Chondrocyte (in vitro differentiated cells): ENCODE measurements around the gene NSG1. TPM values are rescaled to one million over a fixed set of nuclear protein-coding genes. Genes with fewer than 3 reads are reported as not detected.

ENCODE experiments used
- DNase-seq: peaks from one replicate; pipeline ENCODE4 v3.0.0; 2021; ENCODE audit warnings: mixed read lengths, low spot score
- H3K27ac Mint-ChIP-seq: one replicate; pipeline ENCODE4 v1.8.0; 2021; ENCODE audit warnings: mild to moderate bottlenecking, moderate library complexity, mixed read lengths; ENCODE audit not compliant: unreplicated experiment
- H3K27me3 Mint-ChIP-seq: 2 replicates; pipeline ENCODE4 v1.8.0; 2021; ENCODE audit warnings: low read depth, mixed read lengths
- H3K36me3 Mint-ChIP-seq: 2 replicates; pipeline ENCODE4 v1.8.0; 2021; ENCODE audit warnings: low read depth, mixed read lengths
- H3K4me1 Mint-ChIP-seq: 2 replicates; pipeline ENCODE4 v1.8.0; 2021; ENCODE audit warnings: low read depth, mild to moderate bottlenecking, mixed read lengths
- H3K4me3 Mint-ChIP-seq: one replicate; pipeline ENCODE4 v1.8.0; 2021; ENCODE audit warnings: mild to moderate bottlenecking, moderate library complexity, mixed read lengths; ENCODE audit not compliant: unreplicated experiment
- H3K9me3 Mint-ChIP-seq: 2 replicates; pipeline ENCODE4 v1.8.0; 2021; ENCODE audit warnings: low read depth, mixed read lengths
- total RNA-seq: library from RNA; stranded (reverse); gene quantifications from 3 replicates; pipeline ENCODE4 v1.2.1, GENCODE V29; 2021
- TF ChIP-seq, protein P1 (sequence below): fragments of 200-600 bp; sonication (generic); IDR thresholded peaks from 2 replicates; pipeline ENCODE4 v1.5.0; 2021; ENCODE audit warnings: antibody characterized with exemption, mild to moderate bottlenecking, moderate library complexity

The NSG1 gene
- total RNA-seq, 1 donor from 2014 or later, result 0.42 TPM

DNA sequence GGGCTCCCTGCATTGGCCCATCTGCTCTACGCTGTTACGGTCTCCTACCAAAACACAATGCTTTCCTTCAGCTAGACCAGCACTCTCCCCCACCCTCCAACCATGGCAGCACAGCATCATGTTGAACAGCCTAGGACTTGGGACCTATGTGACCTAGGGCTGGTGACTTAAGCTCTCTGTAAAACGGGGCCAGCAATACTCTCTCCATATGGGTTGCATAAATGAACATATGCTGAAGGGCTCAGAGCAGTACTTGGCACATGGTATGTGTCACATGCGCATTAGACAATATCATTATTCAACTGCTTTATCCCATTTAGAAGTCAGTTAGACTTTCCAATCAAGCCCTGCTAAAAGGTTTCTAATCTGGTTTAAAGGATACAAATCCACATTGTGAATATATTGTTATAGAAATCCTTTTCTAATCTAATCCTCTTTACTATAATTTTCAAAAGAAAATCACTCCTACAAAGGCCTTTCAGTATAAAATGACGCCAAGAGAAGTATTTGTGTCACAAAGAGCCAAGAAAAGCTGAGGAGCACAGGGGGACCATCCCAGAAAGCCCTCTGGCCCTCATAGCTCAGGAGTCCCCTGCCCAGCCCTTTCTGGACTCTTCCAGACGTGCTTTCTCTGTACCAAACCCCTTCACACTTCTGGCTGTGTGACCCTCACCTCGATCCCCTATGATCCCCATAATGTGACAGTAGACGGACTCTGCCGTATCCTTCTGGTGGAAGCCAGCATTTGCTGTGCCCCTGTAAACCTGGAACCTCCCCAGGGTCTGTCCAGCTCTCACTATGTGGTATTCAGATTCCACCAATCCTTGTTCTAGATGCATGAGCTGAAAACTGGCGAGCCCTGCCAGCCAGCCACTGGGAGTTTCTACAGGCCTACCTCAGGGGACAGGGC, 42.3 kb downstream of the NSG1 start:
- Mint-ChIP-seq H3K27ac (no peak overlapping the region), H3K36me3 (peaks cover 9% of the 10 kb centered on the region), H3K4me3 (no peak overlapping the region), H3K9me3 (no peaks in the 10 kb centered on the region), H3K4me1 (peaks cover 8% of the 10 kb centered on the region), H3K27me3 (no peaks in the 10 kb centered on the region)
- TF ChIP-seq, protein P1, sequence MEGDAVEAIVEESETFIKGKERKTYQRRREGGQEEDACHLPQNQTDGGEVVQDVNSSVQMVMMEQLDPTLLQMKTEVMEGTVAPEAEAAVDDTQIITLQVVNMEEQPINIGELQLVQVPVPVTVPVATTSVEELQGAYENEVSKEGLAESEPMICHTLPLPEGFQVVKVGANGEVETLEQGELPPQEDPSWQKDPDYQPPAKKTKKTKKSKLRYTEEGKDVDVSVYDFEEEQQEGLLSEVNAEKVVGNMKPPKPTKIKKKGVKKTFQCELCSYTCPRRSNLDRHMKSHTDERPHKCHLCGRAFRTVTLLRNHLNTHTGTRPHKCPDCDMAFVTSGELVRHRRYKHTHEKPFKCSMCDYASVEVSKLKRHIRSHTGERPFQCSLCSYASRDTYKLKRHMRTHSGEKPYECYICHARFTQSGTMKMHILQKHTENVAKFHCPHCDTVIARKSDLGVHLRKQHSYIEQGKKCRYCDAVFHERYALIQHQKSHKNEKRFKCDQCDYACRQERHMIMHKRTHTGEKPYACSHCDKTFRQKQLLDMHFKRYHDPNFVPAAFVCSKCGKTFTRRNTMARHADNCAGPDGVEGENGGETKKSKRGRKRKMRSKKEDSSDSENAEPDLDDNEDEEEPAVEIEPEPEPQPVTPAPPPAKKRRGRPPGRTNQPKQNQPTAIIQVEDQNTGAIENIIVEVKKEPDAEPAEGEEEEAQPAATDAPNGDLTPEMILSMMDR, result no peak
- DNase-seq, result no peak

DNA sequence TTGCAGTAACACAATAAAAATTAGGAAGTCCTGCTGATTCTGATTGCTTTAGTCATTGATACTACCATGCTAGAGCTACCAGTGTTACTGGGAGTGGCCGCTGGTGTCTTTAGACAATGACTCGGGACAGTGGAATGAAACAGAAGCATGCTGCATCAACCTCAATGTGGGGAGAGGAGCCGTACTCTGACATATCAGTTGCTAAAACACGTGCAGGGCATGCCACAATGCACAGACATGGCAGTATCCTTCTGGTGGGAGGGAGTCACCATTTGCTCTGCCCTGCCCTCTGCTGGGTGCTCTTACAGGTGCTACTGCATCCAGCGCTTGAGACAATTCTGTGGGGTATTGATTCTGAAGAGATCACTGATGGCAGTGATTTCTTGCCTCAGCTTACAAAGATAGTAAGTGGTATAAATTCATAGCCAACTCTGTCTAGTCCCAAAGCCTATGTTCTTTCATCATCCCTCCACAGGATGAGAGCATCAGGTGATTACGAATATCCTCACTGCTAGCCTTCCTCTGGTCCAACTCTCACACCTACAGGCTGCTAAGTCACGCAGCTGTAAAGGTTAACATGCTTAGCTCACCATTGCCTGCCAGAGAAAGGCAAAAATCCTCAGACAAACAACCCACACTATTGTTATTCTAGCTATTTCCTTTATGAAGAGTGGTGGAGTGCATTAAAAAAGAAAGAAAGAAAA, 43.7 kb downstream of the NSG1 start:
- Mint-ChIP-seq H3K4me3 (no peak overlapping the region), H3K4me1 (peaks cover 8% of the 10 kb centered on the region), H3K36me3 (peaks cover 11% of the 10 kb centered on the region), H3K9me3 (no peaks in the 10 kb centered on the region), H3K27ac (no peak overlapping the region), H3K27me3 (no peaks in the 10 kb centered on the region)
- no peak for DNase-seq
- TF ChIP-seq, protein P1, result peak; percentile 79

GRCh38 chr4:4432341-4433125, 45.6 kb downstream of the NSG1 start:
- DNase-seq, result no peak
- TF ChIP-seq, protein P1, result no peak
- peaks cover 8% of the 10 kb centered on the region for H3K4me1 Mint-ChIP-seq
- no peaks in the 10 kb centered on the region for H3K27me3 Mint-ChIP-seq
- H3K27ac Mint-ChIP-seq, result no peak overlapping the region
- no peaks in the 10 kb centered on the region for H3K9me3 Mint-ChIP-seq
- H3K4me3 Mint-ChIP-seq, result no peak overlapping the region
- peaks cover 12% of the 10 kb centered on the region for H3K36me3 Mint-ChIP-seq

DNA sequence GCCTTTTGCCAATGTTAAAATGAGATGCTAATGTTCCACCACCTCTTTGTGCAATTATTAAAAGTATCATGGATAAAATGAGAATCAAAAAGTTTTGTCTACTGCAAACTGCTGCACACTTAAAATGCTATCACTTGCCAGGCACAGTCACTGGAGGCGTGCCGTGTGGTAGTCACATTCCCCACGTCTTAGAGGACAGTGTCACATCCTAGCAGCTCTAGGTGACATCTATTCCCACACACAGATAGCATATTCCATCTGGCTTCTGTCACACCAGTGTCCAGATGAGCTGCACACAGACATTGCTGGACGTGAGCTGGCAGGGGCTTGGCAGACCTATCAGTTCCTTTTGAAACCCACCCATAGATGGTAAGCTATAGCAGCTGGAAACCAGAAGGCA, 47.0 kb downstream of the NSG1 start:
- peaks cover 18% of the 10 kb centered on the region for H3K36me3 Mint-ChIP-seq
- peaks cover 8% of the 10 kb centered on the region for H3K4me1 Mint-ChIP-seq
- DNase-seq, result no peak
- no peak overlapping the region for H3K27ac Mint-ChIP-seq
- TF ChIP-seq, protein P1, result no peak
- H3K9me3 Mint-ChIP-seq, result no peaks in the 10 kb centered on the region
- no peaks in the 10 kb centered on the region for H3K27me3 Mint-ChIP-seq
- no peak overlapping the region for H3K4me3 Mint-ChIP-seq

DNA sequence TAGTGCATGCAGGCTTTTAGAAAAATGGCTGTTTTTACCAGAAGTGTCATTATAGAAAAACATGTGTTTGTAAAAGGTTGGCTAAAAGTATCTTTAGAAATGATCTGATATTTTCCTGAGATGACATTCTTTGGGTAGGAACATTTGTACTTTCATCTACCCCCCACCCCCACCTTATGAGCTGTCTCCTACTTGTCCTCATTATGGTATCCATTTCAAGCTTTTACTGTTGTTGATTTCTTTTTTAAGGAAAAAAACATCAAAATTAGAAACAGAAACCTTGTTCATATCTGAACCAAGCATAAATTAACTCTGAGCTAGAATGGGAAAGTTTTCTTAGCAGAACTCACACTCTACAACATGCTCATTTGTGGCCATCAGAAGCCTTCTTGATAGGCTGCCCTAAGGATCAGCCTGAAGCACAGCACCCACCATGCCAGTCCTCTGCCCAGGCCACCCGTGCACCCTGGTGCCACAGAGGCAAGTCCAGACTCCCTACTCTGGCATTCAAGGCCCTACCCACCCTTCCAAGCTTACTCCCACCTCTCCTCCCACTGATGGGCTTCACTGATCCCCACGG, 49.4 kb downstream of the NSG1 start:
- no peak for DNase-seq
- H3K4me3 Mint-ChIP-seq, result no peak overlapping the region
- no peaks in the 10 kb centered on the region for H3K4me1 Mint-ChIP-seq
- no peaks in the 10 kb centered on the region for H3K9me3 Mint-ChIP-seq
- TF ChIP-seq, protein P1, result no peak
- peaks cover 18% of the 10 kb centered on the region for H3K36me3 Mint-ChIP-seq
- H3K27ac Mint-ChIP-seq, result no peak overlapping the region
- no peaks in the 10 kb centered on the region for H3K27me3 Mint-ChIP-seq
